ENCODE measurements around the gene RCE1.

DNA sequence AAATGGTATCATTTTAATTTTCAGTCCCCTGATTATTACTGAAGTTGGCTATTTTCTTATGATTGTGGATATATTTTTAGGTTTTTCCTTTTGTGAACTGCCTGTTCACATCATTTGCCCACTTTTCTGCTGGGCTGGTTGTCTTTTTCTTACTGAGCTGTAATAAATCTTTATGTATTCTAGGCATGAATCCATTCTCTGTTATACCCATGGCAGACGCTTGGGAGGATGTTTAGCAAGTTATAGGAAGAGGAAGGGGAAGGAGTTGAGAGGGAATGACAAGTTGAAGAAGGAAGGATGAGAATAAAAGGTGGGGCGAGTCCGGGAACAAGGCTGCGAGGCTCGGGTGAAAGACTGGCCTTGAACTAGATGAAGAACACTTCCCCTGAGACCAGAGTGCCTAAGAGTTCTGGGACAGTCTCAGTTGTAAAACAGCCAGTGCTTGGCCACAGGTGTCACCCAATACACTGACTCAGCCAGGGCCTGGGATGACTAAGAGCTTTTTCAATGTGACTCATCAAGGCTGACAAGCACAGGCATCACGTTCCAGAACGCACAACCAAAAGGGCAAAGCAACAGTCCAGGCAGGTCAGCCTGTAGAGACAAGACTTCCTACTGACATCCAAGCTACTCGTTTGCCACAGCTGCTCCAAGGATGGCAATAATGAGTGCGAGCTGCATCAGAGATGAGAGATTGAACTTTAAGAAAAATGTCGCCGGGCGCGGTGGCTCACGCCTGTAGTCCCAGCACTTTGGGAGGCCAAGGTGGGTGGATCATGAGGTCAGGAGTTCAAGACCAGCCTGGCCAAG, 48.8 kb downstream of the RCE1 start:
- TF ChIP-seq, protein P1, sequence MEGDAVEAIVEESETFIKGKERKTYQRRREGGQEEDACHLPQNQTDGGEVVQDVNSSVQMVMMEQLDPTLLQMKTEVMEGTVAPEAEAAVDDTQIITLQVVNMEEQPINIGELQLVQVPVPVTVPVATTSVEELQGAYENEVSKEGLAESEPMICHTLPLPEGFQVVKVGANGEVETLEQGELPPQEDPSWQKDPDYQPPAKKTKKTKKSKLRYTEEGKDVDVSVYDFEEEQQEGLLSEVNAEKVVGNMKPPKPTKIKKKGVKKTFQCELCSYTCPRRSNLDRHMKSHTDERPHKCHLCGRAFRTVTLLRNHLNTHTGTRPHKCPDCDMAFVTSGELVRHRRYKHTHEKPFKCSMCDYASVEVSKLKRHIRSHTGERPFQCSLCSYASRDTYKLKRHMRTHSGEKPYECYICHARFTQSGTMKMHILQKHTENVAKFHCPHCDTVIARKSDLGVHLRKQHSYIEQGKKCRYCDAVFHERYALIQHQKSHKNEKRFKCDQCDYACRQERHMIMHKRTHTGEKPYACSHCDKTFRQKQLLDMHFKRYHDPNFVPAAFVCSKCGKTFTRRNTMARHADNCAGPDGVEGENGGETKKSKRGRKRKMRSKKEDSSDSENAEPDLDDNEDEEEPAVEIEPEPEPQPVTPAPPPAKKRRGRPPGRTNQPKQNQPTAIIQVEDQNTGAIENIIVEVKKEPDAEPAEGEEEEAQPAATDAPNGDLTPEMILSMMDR (IDR thresholded peaks at IDR 0.05) = no peak
- TF ChIP-seq POLR2AphosphoS5 (IDR thresholded peaks at IDR 0.05) = peak; percentile 39

Measured in gastroesophageal sphincter (tissue), 3 donors.